ENCODE measurements around the gene CFAP221.

CFAP221 gene

GRCh38 chr2:119702203-119702917, 158.1 kb downstream of the CFAP221 start:
- no peak for DNase-seq
- TF ChIP-seq CTCF (IDR thresholded peaks at IDR 0.05; ENCODE audit: low read length) = no peak
- no peak for TF ChIP-seq EZH2 (optimal IDR thresholded peaks at IDR 0.05; ENCODE audit: low read depth, low read length)
- no peak for TF ChIP-seq EZH2phosphoT487 (IDR thresholded peaks at IDR 0.05; ENCODE audit: low read length)
- peaks cover 4% of the 10 kb centered on the region; the same call in 1 of the 2 replicates for H3F3A ChIP-seq (ENCODE audit: insufficient read depth, low read length)
- H3K4me2 ChIP-seq (ENCODE audit: low read depth, low read length) = no peak overlapping the region
- no peaks in the 10 kb centered on the region for H3K9me3 ChIP-seq (replicated peaks; ENCODE audit: insufficient read depth, low read length)
- peaks cover 11% of the 10 kb centered on the region for H3K4me1 ChIP-seq (ENCODE audit: low read length)
- no peaks in the 10 kb centered on the region for H3K9me2 ChIP-seq (replicated peaks; ENCODE audit: insufficient read depth, low read length)
- H3K27ac ChIP-seq (ENCODE audit: low read length) = no peak overlapping the region
- H3K27me3 ChIP-seq (replicated peaks; ENCODE audit: insufficient read depth, low read length) = no peaks in the 10 kb centered on the region
- no peaks in the 10 kb centered on the region for H4K20me1 ChIP-seq (ENCODE audit: insufficient read depth, low read length)
- H3K4me3 ChIP-seq (ENCODE audit: low read length) = no peak overlapping the region
- H3K79me2 ChIP-seq (ENCODE audit: low read length) = no peaks in the 10 kb centered on the region
- no peak overlapping the region for H2AFZ ChIP-seq (ENCODE audit: low read length)
- H3K9ac ChIP-seq (ENCODE audit: low read length) = no peak overlapping the region
- H3K36me3 ChIP-seq (replicated peaks; ENCODE audit: insufficient read depth, low read length) = no peaks in the 10 kb centered on the region

- no peaks in the 10 kb centered on the region for H3K36me3 ChIP-seq (replicated peaks; ENCODE audit: insufficient read depth, low read length)
- no peaks in the 10 kb centered on the region for H3K79me2 ChIP-seq (ENCODE audit: low read length)
- H3K4me2 ChIP-seq (ENCODE audit: low read depth, low read length) = peak overlapping the region; percentile 30; the same call in 1 of the 2 replicates
- no peaks in the 10 kb centered on the region for H4K20me1 ChIP-seq (ENCODE audit: insufficient read depth, low read length)
- H3K4me1 ChIP-seq (ENCODE audit: low read length) = peaks cover 5% of the 10 kb centered on the region
- no peaks in the 10 kb centered on the region for H3K9me3 ChIP-seq (replicated peaks; ENCODE audit: insufficient read depth, low read length)
- no peak overlapping the region for H3K9ac ChIP-seq (ENCODE audit: low read length)
- DNase-seq = peak; percentile 58
- no peaks in the 10 kb centered on the region for H3F3A ChIP-seq (ENCODE audit: insufficient read depth, low read length)
- H3K27me3 ChIP-seq (replicated peaks; ENCODE audit: insufficient read depth, low read length) = no peaks in the 10 kb centered on the region
- H3K9me2 ChIP-seq (replicated peaks; ENCODE audit: insufficient read depth, low read length) = no peaks in the 10 kb centered on the region
- no peak overlapping the region for H3K4me3 ChIP-seq (ENCODE audit: low read length)
- H3K27ac ChIP-seq (ENCODE audit: low read length) = no peak overlapping the region
- peak overlapping the region; percentile 52 for H2AFZ ChIP-seq (ENCODE audit: low read length)
- TF ChIP-seq EZH2 (optimal IDR thresholded peaks at IDR 0.05; ENCODE audit: low read depth, low read length) = no peak
- no peak for TF ChIP-seq EZH2phosphoT487 (IDR thresholded peaks at IDR 0.05; ENCODE audit: low read length)
- peak; percentile 96 for TF ChIP-seq CTCF (IDR thresholded peaks at IDR 0.05; ENCODE audit: low read length)
Observed at GRCh38 chr2:119702918-119703401, 158.7 kb downstream of the CFAP221 start.

GRCh38 chr2:119703526-119703925, 159.3 kb downstream of the CFAP221 start:
- H3K9ac ChIP-seq (ENCODE audit: low read length) = no peak overlapping the region
- no peaks in the 10 kb centered on the region for H3K79me2 ChIP-seq (ENCODE audit: low read length)
- H3F3A ChIP-seq (ENCODE audit: insufficient read depth, low read length) = no peaks in the 10 kb centered on the region
- H3K9me3 ChIP-seq (replicated peaks; ENCODE audit: insufficient read depth, low read length) = no peaks in the 10 kb centered on the region
- no peak overlapping the region for H3K4me2 ChIP-seq (ENCODE audit: low read depth, low read length)
- no peaks in the 10 kb centered on the region for H3K27me3 ChIP-seq (replicated peaks; ENCODE audit: insufficient read depth, low read length)
- H3K4me3 ChIP-seq (ENCODE audit: low read length) = no peak overlapping the region
- no peak for DNase-seq
- H3K9me2 ChIP-seq (replicated peaks; ENCODE audit: insufficient read depth, low read length) = no peaks in the 10 kb centered on the region
- H2AFZ ChIP-seq (ENCODE audit: low read length) = no peak overlapping the region
- H3K4me1 ChIP-seq (ENCODE audit: low read length) = no peaks in the 10 kb centered on the region
- no peak overlapping the region for H3K27ac ChIP-seq (ENCODE audit: low read length)
- H3K36me3 ChIP-seq (replicated peaks; ENCODE audit: insufficient read depth, low read length) = no peaks in the 10 kb centered on the region
- no peak for TF ChIP-seq CTCF (IDR thresholded peaks at IDR 0.05; ENCODE audit: low read length)
- TF ChIP-seq EZH2phosphoT487 (IDR thresholded peaks at IDR 0.05; ENCODE audit: low read length) = no peak
- no peak for TF ChIP-seq EZH2 (optimal IDR thresholded peaks at IDR 0.05; ENCODE audit: low read depth, low read length)
- H4K20me1 ChIP-seq (ENCODE audit: insufficient read depth, low read length) = no peaks in the 10 kb centered on the region
